AG04449 (cell line): ENCODE data around the gene GNAL.

Source experiments
- CTCF ChIA-PET: fragments of 350-600 bp; formaldehyde crosslinking; extraction: SDS; loops from one replicate; lab custom pipeline; 2021; ENCODE audit warnings: antibody characterized with exemption; lab: Yijun Ruan, JAX
- POLR2A ChIA-PET: fragments of 400-600, 350-600 bp; formaldehyde crosslinking; extraction: SDS; loops from one replicate; lab custom pipeline; 2020; ENCODE audit warnings: antibody characterized with exemption, inconsistent platforms; lab: Yijun Ruan, JAX
- DNase-seq: peaks from one replicate; pipeline ENCODE4 v3.0.0-alpha.2; 2010; ENCODE audit warnings: low read depth, low spot score
- H3K4me3 ChIP-seq: 2 replicates; pipeline ENCODE4 v1.5.1; 2011; ENCODE audit warnings: low read depth, mild to moderate bottlenecking, control low read depth, low read length
- TF ChIP-seq, protein P1 (sequence below): IDR thresholded peaks from one replicate; pipeline ENCODE4 v1.5.1; 2011; ENCODE audit warnings: mild to moderate bottlenecking, moderate library complexity, low read length, control low read depth, inconsistent platforms; ENCODE audit not compliant: insufficient read depth; ENCODE audit errors: missing control alignments

Gene GNAL

GRCh38 chr18:11872479-11873136, 183.5 kb downstream of the GNAL start:
- no peak for DNase-seq
- TF ChIP-seq, protein P1, sequence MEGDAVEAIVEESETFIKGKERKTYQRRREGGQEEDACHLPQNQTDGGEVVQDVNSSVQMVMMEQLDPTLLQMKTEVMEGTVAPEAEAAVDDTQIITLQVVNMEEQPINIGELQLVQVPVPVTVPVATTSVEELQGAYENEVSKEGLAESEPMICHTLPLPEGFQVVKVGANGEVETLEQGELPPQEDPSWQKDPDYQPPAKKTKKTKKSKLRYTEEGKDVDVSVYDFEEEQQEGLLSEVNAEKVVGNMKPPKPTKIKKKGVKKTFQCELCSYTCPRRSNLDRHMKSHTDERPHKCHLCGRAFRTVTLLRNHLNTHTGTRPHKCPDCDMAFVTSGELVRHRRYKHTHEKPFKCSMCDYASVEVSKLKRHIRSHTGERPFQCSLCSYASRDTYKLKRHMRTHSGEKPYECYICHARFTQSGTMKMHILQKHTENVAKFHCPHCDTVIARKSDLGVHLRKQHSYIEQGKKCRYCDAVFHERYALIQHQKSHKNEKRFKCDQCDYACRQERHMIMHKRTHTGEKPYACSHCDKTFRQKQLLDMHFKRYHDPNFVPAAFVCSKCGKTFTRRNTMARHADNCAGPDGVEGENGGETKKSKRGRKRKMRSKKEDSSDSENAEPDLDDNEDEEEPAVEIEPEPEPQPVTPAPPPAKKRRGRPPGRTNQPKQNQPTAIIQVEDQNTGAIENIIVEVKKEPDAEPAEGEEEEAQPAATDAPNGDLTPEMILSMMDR: peak; percentile 24
- ChIA-PET CTCF (interaction anchor here (1.3 kb wide), 1 partner anchor 141 kb away, joined by 3 read pairs; no protein-coding TSS in a partner anchor), POLR2A (no interaction called here)
- H3K4me3 ChIP-seq: no peak overlapping the region

DNA sequence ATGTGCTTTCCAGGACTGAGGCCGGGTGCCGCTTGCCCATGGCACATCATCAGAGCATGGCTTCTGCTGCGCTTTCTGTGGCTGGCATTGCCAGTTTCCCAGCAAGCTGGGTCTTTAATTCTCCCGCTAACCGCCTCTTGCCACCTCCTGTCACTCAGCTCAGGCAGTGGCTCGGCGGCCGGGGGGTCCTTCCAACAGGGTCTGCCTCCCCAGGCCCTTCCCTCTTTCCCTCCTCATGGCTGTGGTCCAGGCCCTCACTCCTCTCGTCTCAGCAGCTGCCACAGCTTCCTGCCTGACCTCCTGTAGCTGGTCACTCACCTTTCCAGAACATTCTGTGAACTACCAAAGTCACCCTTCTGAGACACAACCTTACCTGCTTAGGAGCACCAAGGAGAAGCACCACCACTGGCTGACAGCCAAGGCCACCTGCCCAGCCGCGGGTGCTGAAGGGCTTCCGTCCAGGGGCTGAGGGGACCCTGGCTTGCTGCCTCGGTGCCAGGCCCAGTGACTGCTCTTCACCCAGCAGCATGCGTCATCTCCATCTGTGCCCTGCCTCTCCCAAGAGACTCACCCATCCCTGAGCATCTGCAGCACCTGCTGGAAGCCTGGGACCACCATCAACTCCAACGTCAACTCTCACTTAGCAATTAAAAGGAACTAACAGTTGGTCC, 184.7 kb downstream of the GNAL start:
- no peak for DNase-seq
- ChIA-PET CTCF (interaction anchor here (1.3 kb wide), 2 partner anchors 141 to 143 kb away, joined by 3 read pairs; no protein-coding TSS in a partner anchor), POLR2A (no interaction called here)
- H3K4me3 ChIP-seq: no peak overlapping the region
- TF ChIP-seq, protein P1: no peak

- TF ChIP-seq, protein P1: no peak
- no peak for DNase-seq
- ChIA-PET POLR2A (no interaction called here), CTCF (interaction anchor here (1.3 kb wide), 1 partner anchor 142 kb away, joined by 3 read pairs; no protein-coding TSS in a partner anchor)
- H3K4me3 ChIP-seq: no peak overlapping the region
These were observed 185.6 kb downstream of the GNAL start for GRCh38 chr18:11874676-11875075.

GRCh38 chr18:11877497-11878135, 188.6 kb downstream of the GNAL start:
- POLR2A ChIA-PET: no interaction called here
- no peak overlapping the region for H3K4me3 ChIP-seq
- TF ChIP-seq, protein P1: no peak
- no peak for DNase-seq
- CTCF ChIA-PET: interaction anchor here (1.3 kb wide), 1 partner anchor 60 kb away, joined by 4 read pairs; no protein-coding TSS in a partner anchor

DNA sequence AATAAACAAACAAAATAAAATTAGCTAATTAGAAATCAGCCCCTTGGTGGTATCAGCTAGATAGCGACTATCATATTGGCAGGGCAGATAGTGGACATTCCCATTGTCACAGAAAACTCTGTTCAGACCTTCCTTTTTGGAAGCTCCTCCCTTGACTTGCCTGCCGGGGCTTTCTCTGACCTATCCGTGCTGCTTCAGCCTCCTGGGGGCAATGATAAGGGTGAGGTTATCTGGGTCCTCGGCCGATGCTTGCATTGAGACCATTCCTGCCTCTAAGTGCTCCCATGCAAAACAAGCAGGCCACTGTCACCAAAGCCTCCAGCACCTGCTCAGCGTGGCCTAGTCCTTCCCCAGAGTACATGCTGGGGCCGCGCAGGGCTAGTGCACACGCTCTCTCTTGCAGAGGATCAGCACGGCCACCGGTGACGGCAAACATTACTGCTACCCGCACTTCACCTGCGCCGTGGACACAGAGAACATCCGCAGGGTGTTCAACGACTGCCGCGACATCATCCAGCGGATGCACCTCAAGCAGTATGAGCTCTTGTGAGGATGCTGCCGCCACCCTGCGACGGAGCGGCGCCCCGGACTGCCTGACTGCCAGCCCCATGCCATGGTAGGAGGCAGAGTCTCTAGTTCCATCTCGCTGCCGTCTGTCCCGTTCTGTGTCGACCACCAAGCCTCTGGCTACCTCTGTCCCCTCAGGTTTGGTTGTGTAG, 191.7 kb downstream of the GNAL start:
- TF ChIP-seq, protein P1: no peak
- ChIA-PET POLR2A (no interaction called here), CTCF (interaction anchor here (1.1 kb wide), 1 partner anchor 115 kb away, joined by 3 read pairs; no protein-coding TSS in a partner anchor)
- no peak for DNase-seq
- no peak overlapping the region for H3K4me3 ChIP-seq
